Measurements from ENCODE around the gene SAP30.

SAP30 gene

GRCh38 chr4:173418639-173419038 is 47.9 kb downstream of the SAP30 start:
- no peak for DNase-seq (ENCODE audit: extremely low read depth, low read depth)
- TF ChIP-seq, protein P1, sequence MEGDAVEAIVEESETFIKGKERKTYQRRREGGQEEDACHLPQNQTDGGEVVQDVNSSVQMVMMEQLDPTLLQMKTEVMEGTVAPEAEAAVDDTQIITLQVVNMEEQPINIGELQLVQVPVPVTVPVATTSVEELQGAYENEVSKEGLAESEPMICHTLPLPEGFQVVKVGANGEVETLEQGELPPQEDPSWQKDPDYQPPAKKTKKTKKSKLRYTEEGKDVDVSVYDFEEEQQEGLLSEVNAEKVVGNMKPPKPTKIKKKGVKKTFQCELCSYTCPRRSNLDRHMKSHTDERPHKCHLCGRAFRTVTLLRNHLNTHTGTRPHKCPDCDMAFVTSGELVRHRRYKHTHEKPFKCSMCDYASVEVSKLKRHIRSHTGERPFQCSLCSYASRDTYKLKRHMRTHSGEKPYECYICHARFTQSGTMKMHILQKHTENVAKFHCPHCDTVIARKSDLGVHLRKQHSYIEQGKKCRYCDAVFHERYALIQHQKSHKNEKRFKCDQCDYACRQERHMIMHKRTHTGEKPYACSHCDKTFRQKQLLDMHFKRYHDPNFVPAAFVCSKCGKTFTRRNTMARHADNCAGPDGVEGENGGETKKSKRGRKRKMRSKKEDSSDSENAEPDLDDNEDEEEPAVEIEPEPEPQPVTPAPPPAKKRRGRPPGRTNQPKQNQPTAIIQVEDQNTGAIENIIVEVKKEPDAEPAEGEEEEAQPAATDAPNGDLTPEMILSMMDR (IDR thresholded peaks at IDR 0.05; ENCODE audit: low read depth, low read length, missing control alignments) = no peak
- H3K4me3 ChIP-seq (replicated peaks; ENCODE audit: low read depth, low read length) = no peak overlapping the region

DNA sequence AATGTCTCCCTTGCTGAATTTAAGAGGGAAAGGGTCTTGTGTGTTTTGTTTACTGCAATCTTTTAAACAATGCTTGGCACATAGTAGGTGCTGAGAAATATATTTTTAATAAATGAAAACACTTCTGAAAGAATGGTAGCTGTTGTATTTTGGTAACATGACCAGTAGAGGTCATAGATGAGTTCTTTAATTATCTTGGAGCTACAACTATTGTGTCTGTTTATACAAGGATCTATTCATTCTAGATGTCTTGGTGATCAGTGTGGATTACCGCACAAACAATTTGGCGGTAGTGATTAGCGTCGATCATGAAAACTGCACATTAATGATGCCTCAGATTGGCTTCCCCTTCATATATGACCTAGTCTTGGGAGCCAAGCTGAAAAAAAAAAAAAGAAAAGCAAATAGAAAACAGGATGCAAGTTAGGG is 49.6 kb downstream of the SAP30 start:
- H3K4me3 ChIP-seq (replicated peaks; ENCODE audit: low read depth, low read length) = no peak overlapping the region
- DNase-seq (ENCODE audit: extremely low read depth, low read depth) = no peak
- TF ChIP-seq, protein P1 (IDR thresholded peaks at IDR 0.05; ENCODE audit: low read depth, low read length, missing control alignments) = peak; percentile 16

- no peak overlapping the region for H3K4me3 ChIP-seq (replicated peaks; ENCODE audit: low read depth, low read length)
- no peak for DNase-seq (ENCODE audit: extremely low read depth, low read depth)
- TF ChIP-seq, protein P1 (IDR thresholded peaks at IDR 0.05; ENCODE audit: low read depth, low read length, missing control alignments) = no peak
These were observed 50.0 kb downstream of the SAP30 start for GRCh38 chr4:173420801-173421200.

- DNase-seq (ENCODE audit: extremely low read depth, low read depth) = no peak
- H3K4me3 ChIP-seq (replicated peaks; ENCODE audit: low read depth, low read length) = no peak overlapping the region
- TF ChIP-seq, protein P1 (IDR thresholded peaks at IDR 0.05; ENCODE audit: low read depth, low read length, missing control alignments) = no peak
These were observed 54.4 kb downstream of the SAP30 start for GRCh38 chr4:173424899-173425805.

- H3K4me3 ChIP-seq (replicated peaks; ENCODE audit: low read depth, low read length) = no peak overlapping the region
- DNase-seq (ENCODE audit: extremely low read depth, low read depth) = no peak
- TF ChIP-seq, protein P1 (IDR thresholded peaks at IDR 0.05; ENCODE audit: low read depth, low read length, missing control alignments) = no peak
These were observed 55.3 kb downstream of the SAP30 start for GRCh38 chr4:173426064-173426463.
